ENCODE results near the gene KCNT2.
A peak's percentile ranks its signal among the peaks of the same experiment; 100 is the strongest.

KCNT2 gene

GRCh38 chr1:196207612-196208217, 400.5 kb downstream of the KCNT2 start:
- no peak overlapping the region for H3K27ac ChIP-seq
- H3K4me3 ChIP-seq (ENCODE audit: low read depth, low read length): no peak overlapping the region
- TF ChIP-seq CTCF (IDR thresholded peaks at IDR 0.05; ENCODE audit: low read depth, low read length, missing control alignments): no peak
- no peaks in the 10 kb centered on the region for H3K36me3 ChIP-seq (replicated peaks)
- no peak for DNase-seq
- H3K27me3 ChIP-seq (replicated peaks): no peaks in the 10 kb centered on the region
- in situ Hi-C loops (cut with HindIII; ENCODE audit: low pct_ligation_motif_present, low sequenced_read_pairs): no loop called here

GRCh38 chr1:196205882-196206281, 402.4 kb downstream of the KCNT2 start:
- DNase-seq: no peak
- H3K4me3 ChIP-seq (ENCODE audit: low read depth, low read length): no peak overlapping the region
- no peak for TF ChIP-seq CTCF (IDR thresholded peaks at IDR 0.05; ENCODE audit: low read depth, low read length, missing control alignments)
- no peak overlapping the region for H3K27ac ChIP-seq
- H3K27me3 ChIP-seq (replicated peaks): no peaks in the 10 kb centered on the region
- H3K36me3 ChIP-seq (replicated peaks): no peaks in the 10 kb centered on the region
- in situ Hi-C loops (cut with HindIII; ENCODE audit: low pct_ligation_motif_present, low sequenced_read_pairs): no loop called here

- no peaks in the 10 kb centered on the region for H3K36me3 ChIP-seq (replicated peaks)
- in situ Hi-C loops (cut with HindIII; ENCODE audit: low pct_ligation_motif_present, low sequenced_read_pairs): no loop called here
Observed at GRCh38 chr1:196196486-196196885, 411.8 kb downstream of the KCNT2 start.

GRCh38 chr1:196193896-196194559, 414.2 kb downstream of the KCNT2 start:
- H3K4me3 ChIP-seq (ENCODE audit: low read depth, low read length): no peak overlapping the region
- no peak for DNase-seq
- in situ Hi-C loops (cut with HindIII; ENCODE audit: low pct_ligation_motif_present, low sequenced_read_pairs): no loop called here
- TF ChIP-seq CTCF (IDR thresholded peaks at IDR 0.05; ENCODE audit: low read depth, low read length, missing control alignments): no peak
- H3K27ac ChIP-seq: no peak overlapping the region
- no peaks in the 10 kb centered on the region for H3K36me3 ChIP-seq (replicated peaks)
- H3K27me3 ChIP-seq (replicated peaks): no peaks in the 10 kb centered on the region

More at GRCh38 chr1:196196486-196196885, 411.8 kb downstream of the KCNT2 start:
- H3K27ac ChIP-seq: no peak overlapping the region
- no peak for DNase-seq
- no peak overlapping the region for H3K4me3 ChIP-seq (ENCODE audit: low read depth, low read length)
- H3K27me3 ChIP-seq (replicated peaks): no peaks in the 10 kb centered on the region
- no peak for TF ChIP-seq CTCF (IDR thresholded peaks at IDR 0.05; ENCODE audit: low read depth, low read length, missing control alignments)

GRCh38 chr1:196183941-196184340, 424.3 kb downstream of the KCNT2 start:
- Histone ChIP-seq H3K36me3 (replicated peaks) (no peaks in the 10 kb centered on the region), H3K4me3 (ENCODE audit: low read depth, low read length) (no peak overlapping the region), H3K27ac (no peak overlapping the region), H3K27me3 (replicated peaks) (no peaks in the 10 kb centered on the region)
- TF ChIP-seq CTCF (IDR thresholded peaks at IDR 0.05; ENCODE audit: low read depth, low read length, missing control alignments): no peak
- no peak for DNase-seq
- in situ Hi-C loops (cut with HindIII; ENCODE audit: low pct_ligation_motif_present, low sequenced_read_pairs): no loop called here

DNA sequence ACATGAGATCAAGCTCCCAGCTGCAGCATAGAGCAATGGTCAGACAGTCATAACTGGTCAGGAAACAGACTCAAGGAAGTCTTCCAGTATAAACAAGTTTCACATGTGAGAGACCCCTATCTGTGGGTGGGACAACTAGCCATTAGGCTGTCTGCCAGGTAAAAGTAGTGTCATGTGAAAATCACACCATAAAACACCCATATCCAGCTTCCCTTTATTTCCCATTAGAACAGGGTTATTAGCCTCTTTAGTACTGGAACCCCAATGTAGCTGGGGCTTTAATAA, 426.7 kb downstream of the KCNT2 start:
- Histone ChIP-seq H3K4me3 (ENCODE audit: low read depth, low read length) (no peak overlapping the region), H3K36me3 (replicated peaks) (no peaks in the 10 kb centered on the region), H3K27me3 (replicated peaks) (no peaks in the 10 kb centered on the region), H3K27ac (peak overlapping the region; percentile 45)
- in situ Hi-C loops (cut with HindIII; ENCODE audit: low pct_ligation_motif_present, low sequenced_read_pairs): no loop called here
- no peak for DNase-seq
- no peak for TF ChIP-seq CTCF (IDR thresholded peaks at IDR 0.05; ENCODE audit: low read depth, low read length, missing control alignments)

All from brain microvascular endothelial cell (primary cell).